MM.1S (cell line): ENCODE data around the gene NAPA.

Experiments
- CTCF ChIP-seq: fragments of 300-600 bp; sonication (generic); IDR thresholded peaks from 2 replicates; pipeline ENCODE4 v1.5.1; 2016; ENCODE audit warnings: antibody characterized with exemption, low read length, mixed read lengths
- EZH2 ChIP-seq: fragments of 300-600 bp; sonication (generic); optimal IDR thresholded peaks from 2 replicates; pipeline ENCODE3; 2017; ENCODE audit warnings: low read depth, mild to moderate bottlenecking, antibody characterized with exemption, low read length, mixed read lengths
- EZH2phosphoT487 ChIP-seq: fragments of 300-600 bp; sonication (generic); IDR thresholded peaks from 2 replicates; pipeline ENCODE4 v1.6.1; 2018; ENCODE audit warnings: antibody characterized with exemption, low read length

DNA sequence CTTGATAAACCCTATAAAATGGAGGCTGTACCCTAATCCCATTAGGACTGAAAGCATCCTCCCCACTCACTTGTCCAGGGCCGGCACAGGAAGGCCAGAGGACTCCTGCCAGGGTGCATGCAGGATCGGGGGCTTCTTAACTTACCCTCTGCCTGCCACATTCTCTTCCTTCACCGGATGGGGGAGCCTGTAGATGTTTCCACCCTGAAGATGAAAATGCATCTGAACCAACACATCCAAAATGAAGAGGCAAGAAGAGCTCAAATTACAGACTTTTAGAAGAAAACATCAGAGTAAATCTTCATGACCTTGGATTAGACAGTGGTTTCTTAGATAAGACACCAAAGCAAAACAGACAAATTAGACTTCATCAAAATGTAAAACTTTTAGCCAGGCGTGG, 25.9 kb upstream of the NAPA start:
- peak; percentile 24 for TF ChIP-seq CTCF
- no peak for TF ChIP-seq EZH2
- no peak for TF ChIP-seq EZH2phosphoT487
